Neural cell (in vitro differentiated cells): ENCODE data around the gene CHAF1B. TPM values are rescaled to one million over a fixed set of nuclear protein-coding genes. Genes with fewer than 3 reads are reported as not detected.

ENCODE experiments used
- H2AFZ ChIP-seq: fragments of 200-600, 300-800 bp; sonication (generic), shearing (Covaris generic); 2 replicates; pipeline ENCODE4 v1.6.0; 2014; ENCODE audit warnings: low read depth, mild to moderate bottlenecking, antibody characterized with exemption, low read length, moderate library complexity
- H3F3A ChIP-seq: fragments of 200-600 bp; shearing (Covaris generic); 2 replicates; pipeline ENCODE4 v1.6.1; 2016; ENCODE audit warnings: mild to moderate bottlenecking, moderate library complexity, mixed read lengths, antibody characterized with exemption, low read length; ENCODE audit not compliant: insufficient read depth, poor library complexity, severe bottlenecking
- H3K27ac ChIP-seq: fragments of 200-600, 300-800 bp; sonication (generic), shearing (Covaris generic); 2 replicates; pipeline ENCODE4 v1.5.1; 2014; ENCODE audit warnings: mild to moderate bottlenecking, low read length, moderate library complexity
- H3K27me3 ChIP-seq: fragments of 300-800, 200-600 bp; sonication (generic), shearing (Covaris generic); 2 replicates; pipeline ENCODE4 v1.6.0; 2014; ENCODE audit warnings: mild to moderate bottlenecking, low read depth, low read length, moderate library complexity; ENCODE audit not compliant: insufficient read depth
- H3K36me3 ChIP-seq: fragments of 300-800, 200-600 bp; sonication (generic), shearing (Covaris generic); 2 replicates; pipeline ENCODE4 v1.5.1; 2014; ENCODE audit warnings: mild to moderate bottlenecking, antibody characterized with exemption, low read length, moderate library complexity; ENCODE audit not compliant: insufficient read depth
- H3K4me2 ChIP-seq: fragments of 300-800, 200-600 bp; sonication (generic), shearing (Covaris generic); 2 replicates; pipeline ENCODE4 v1.6.0; 2014; ENCODE audit warnings: mild to moderate bottlenecking, low read length
- H3K4me3 ChIP-seq: fragments of 300-800, 200-600 bp; sonication (generic), shearing (Covaris generic); 2 replicates; pipeline ENCODE4 v1.5.1; 2014; ENCODE audit warnings: mild to moderate bottlenecking, low read length, moderate library complexity
- H3K79me2 ChIP-seq: fragments of 200-600 bp; shearing (Covaris generic); replicated peaks from 2 replicates; pipeline ENCODE4 v1.6.0; 2014; ENCODE audit warnings: mild to moderate bottlenecking, low read length, moderate library complexity; ENCODE audit not compliant: insufficient read depth
- H3K9ac ChIP-seq: fragments of 300-800, 200-600 bp; sonication (generic), shearing (Covaris generic); 2 replicates; pipeline ENCODE4 v1.6.1; 2016; ENCODE audit warnings: mild to moderate bottlenecking, low read length, mixed read lengths
- H3K9me2 ChIP-seq: fragments of 200-600 bp; shearing (Covaris generic); 2 replicates; pipeline ENCODE4 v1.6.1; 2016; ENCODE audit warnings: mild to moderate bottlenecking, low read length, mixed read lengths; ENCODE audit not compliant: insufficient read depth
- H3K9me3 ChIP-seq: fragments of 200-600, 300-800 bp; sonication (generic), shearing (Covaris generic); 2 replicates; pipeline ENCODE4 v1.6.1; 2016; ENCODE audit warnings: mild to moderate bottlenecking, mixed run types, low read length, moderate library complexity, mixed read lengths
- H4K20me1 ChIP-seq: fragments of 200-600 bp; shearing (Covaris generic); 2 replicates; pipeline ENCODE4 v1.6.1; 2016; ENCODE audit warnings: mild to moderate bottlenecking, mixed run types; ENCODE audit not compliant: insufficient read depth
- CTCF ChIP-seq: fragments of 450-650 bp; IDR thresholded peaks from 2 replicates; pipeline ENCODE4 v1.5.1; 2014; ENCODE audit warnings: antibody characterized with exemption, mild to moderate bottlenecking, moderate library complexity; ENCODE audit not compliant: poor library complexity, severe bottlenecking
- EP300 ChIP-seq: fragments of 450-650 bp; conservative IDR thresholded peaks from 2 replicates; pipeline ENCODE4 v1.6.1; 2014; ENCODE audit warnings: antibody characterized with exemption, mild to moderate bottlenecking, moderate library complexity; ENCODE audit not compliant: poor library complexity, severe bottlenecking
- EZH2 ChIP-seq: fragments of 200-600, 300-800 bp; shearing (Covaris generic), sonication (generic); IDR thresholded peaks from 2 replicates; pipeline ENCODE4 v1.6.1; 2014; ENCODE audit warnings: antibody characterized with exemption, low read length, borderline replicate concordance, mild to moderate bottlenecking; ENCODE audit not compliant: insufficient read depth, poor library complexity, severe bottlenecking
- MXI1 ChIP-seq: fragments of 450-650 bp; conservative IDR thresholded peaks from 2 replicates; pipeline ENCODE4 v1.6.1; 2014; ENCODE audit warnings: antibody characterized with exemption, mild to moderate bottlenecking; ENCODE audit not compliant: poor library complexity, severe bottlenecking
- POLR2AphosphoS5 ChIP-seq: IDR thresholded peaks from 2 replicates; pipeline ENCODE4 v1.6.1; 2012
- RAD21 ChIP-seq: fragments of 450-650 bp; conservative IDR thresholded peaks from 2 replicates; pipeline ENCODE4 v1.6.1; 2014; ENCODE audit warnings: antibody characterized with exemption, mild to moderate bottlenecking, moderate library complexity
- REST ChIP-seq: IDR thresholded peaks from 2 replicates; pipeline ENCODE4 v1.6.1; 2012; ENCODE audit warnings: borderline replicate concordance
- SMC3 ChIP-seq: fragments of 450-650 bp; conservative IDR thresholded peaks from 2 replicates; pipeline ENCODE4 v1.6.1; 2014; ENCODE audit warnings: antibody characterized with exemption, mild to moderate bottlenecking, moderate library complexity; ENCODE audit not compliant: poor library complexity
- TAF1 ChIP-seq: IDR thresholded peaks from 2 replicates; pipeline ENCODE4 v1.6.1; 2012; ENCODE audit warnings: low read depth
- polyA plus RNA-seq: library from polyadenylated mRNA; depleted of rRNA; stranded (reverse); fragments of >200 nt; gene quantifications from 2 replicates; pipeline ENCODE4 v1.2.3, GENCODE V29; 2014

CHAF1B gene
- polyA plus RNA-seq, 1 donor from 2014 or later, result 0.72 TPM

- Histone ChIP-seq H4K20me1 (no peaks in the 10 kb centered on the region), H3K4me2 (no peak overlapping the region), H2AFZ (no peak overlapping the region), H3K9me3 (no peaks in the 10 kb centered on the region), H3K9me2 (no peaks in the 10 kb centered on the region), H3K9ac (no peak overlapping the region), H3K36me3 (no peaks in the 10 kb centered on the region), H3K27ac (no peak overlapping the region), H3F3A (no peaks in the 10 kb centered on the region), H3K4me3 (no peak overlapping the region), H3K27me3 (no peaks in the 10 kb centered on the region), H3K79me2 (no peaks in the 10 kb centered on the region)
- no peak for TF ChIP-seq REST
- no peak for TF ChIP-seq EZH2
- TF ChIP-seq EP300, result no peak
- TF ChIP-seq CTCF, result no peak
- TF ChIP-seq TAF1, result no peak
- TF ChIP-seq POLR2AphosphoS5, result no peak
- no peak for TF ChIP-seq MXI1
- no peak for TF ChIP-seq SMC3
- no peak for TF ChIP-seq RAD21
Observed at GRCh38 chr21:36451506-36451905, 66.3 kb downstream of the CHAF1B start.

- Histone ChIP-seq H3K9me3 (no peaks in the 10 kb centered on the region), H3K27ac (no peak overlapping the region), H3K27me3 (no peaks in the 10 kb centered on the region), H3F3A (no peaks in the 10 kb centered on the region), H3K9me2 (no peaks in the 10 kb centered on the region), H3K4me3 (no peak overlapping the region), H4K20me1 (no peaks in the 10 kb centered on the region), H2AFZ (no peak overlapping the region), H3K4me2 (no peak overlapping the region), H3K36me3 (no peaks in the 10 kb centered on the region), H3K9ac (no peak overlapping the region), H3K79me2 (no peaks in the 10 kb centered on the region)
- no peak for TF ChIP-seq SMC3
- no peak for TF ChIP-seq MXI1
- no peak for TF ChIP-seq EZH2
- TF ChIP-seq TAF1, result no peak
- no peak for TF ChIP-seq POLR2AphosphoS5
- TF ChIP-seq CTCF, result no peak
- TF ChIP-seq RAD21, result no peak
- no peak for TF ChIP-seq REST
- no peak for TF ChIP-seq EP300
Observed at GRCh38 chr21:36452281-36452825, 67.2 kb downstream of the CHAF1B start.
